ENCODE results near the gene TLCD2. TPM values are rescaled to one million over a fixed set of nuclear protein-coding genes. Genes with fewer than 3 reads are reported as not detected.
"Not testable (repeated sequence)": the region's sequence is repeated elsewhere in the genome, so short reads cannot be mapped to it uniquely, and the experiment has no call there.

Gene TLCD2
- total RNA-seq, 3 donors from 2014 or later = 3.7 to 10.9 (median 6.9) TPM

DNA sequence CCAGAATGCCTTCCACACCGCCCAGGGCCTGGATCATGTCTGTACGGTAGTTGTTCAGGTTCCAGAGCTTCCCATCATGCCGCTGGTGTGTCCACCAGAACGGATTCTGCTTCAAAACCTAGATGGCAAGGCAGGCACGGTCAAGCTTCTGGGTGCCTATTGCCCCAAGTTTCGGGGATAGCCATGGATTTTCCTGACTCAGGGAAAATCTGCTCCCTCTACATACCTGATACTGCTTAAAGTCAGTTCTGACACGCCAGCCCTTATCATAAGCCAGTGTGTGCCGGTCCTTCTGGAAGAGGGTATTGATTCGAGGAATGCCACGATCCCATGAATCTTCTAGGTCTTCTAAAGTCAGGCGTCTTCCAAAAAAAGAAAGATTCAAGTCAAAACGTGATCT lies 49.1 kb downstream of the TLCD2 start:
- DNase-seq (ENCODE audit: low spot score in 2 of 2) = no peak
- intact Hi-C loops (cut with DNase I; ENCODE audit: low total_unique reads) = no loop called here
- Histone ChIP-seq H3K4me3 (no peak overlapping the region), H3K9me3 (no peaks in the 10 kb centered on the region), H3K36me3 (peaks cover 28% of the 10 kb centered on the region), H3K27me3 (no peaks in the 10 kb centered on the region), H3K4me1 (no peaks in the 10 kb centered on the region), H3K27ac (no peak overlapping the region)
- TF ChIP-seq POLR2AphosphoS5 (IDR thresholded peaks at IDR 0.05) = no peak
- TF ChIP-seq, protein P1, sequence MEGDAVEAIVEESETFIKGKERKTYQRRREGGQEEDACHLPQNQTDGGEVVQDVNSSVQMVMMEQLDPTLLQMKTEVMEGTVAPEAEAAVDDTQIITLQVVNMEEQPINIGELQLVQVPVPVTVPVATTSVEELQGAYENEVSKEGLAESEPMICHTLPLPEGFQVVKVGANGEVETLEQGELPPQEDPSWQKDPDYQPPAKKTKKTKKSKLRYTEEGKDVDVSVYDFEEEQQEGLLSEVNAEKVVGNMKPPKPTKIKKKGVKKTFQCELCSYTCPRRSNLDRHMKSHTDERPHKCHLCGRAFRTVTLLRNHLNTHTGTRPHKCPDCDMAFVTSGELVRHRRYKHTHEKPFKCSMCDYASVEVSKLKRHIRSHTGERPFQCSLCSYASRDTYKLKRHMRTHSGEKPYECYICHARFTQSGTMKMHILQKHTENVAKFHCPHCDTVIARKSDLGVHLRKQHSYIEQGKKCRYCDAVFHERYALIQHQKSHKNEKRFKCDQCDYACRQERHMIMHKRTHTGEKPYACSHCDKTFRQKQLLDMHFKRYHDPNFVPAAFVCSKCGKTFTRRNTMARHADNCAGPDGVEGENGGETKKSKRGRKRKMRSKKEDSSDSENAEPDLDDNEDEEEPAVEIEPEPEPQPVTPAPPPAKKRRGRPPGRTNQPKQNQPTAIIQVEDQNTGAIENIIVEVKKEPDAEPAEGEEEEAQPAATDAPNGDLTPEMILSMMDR (IDR thresholded peaks at IDR 0.05) = no peak
- TF ChIP-seq POLR2A (IDR thresholded peaks at IDR 0.05) = no peak

DNA sequence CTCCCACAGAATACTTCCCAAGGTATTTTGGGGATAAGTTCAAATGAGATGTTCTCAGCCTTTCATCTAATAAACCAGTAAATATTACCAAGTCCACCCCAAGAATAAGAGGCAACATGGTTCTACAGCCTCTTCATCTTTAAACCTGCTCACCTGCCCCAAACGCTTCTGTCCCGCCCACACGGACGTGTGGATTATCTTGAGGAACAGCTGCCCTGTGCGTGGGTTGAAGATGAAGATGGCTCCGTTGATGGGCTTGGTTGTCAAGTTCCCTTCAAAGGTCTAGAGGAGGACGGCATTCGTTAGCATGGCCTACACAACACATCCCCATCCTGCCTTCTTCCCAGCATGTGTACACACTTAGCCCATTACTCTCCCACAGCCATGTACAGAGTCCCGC lies 52.1 kb downstream of the TLCD2 start:
- no peak for DNase-seq (ENCODE audit: low spot score in 2 of 2)
- intact Hi-C loops (cut with DNase I; ENCODE audit: low total_unique reads) = no loop called here
- Histone ChIP-seq H3K36me3 (peaks cover 39% of the 10 kb centered on the region), H3K4me3 (no peak overlapping the region), H3K27ac (no peak overlapping the region), H3K9me3 (no peaks in the 10 kb centered on the region), H3K4me1 (no peaks in the 10 kb centered on the region), H3K27me3 (no peaks in the 10 kb centered on the region)
- TF ChIP-seq POLR2AphosphoS5 (IDR thresholded peaks at IDR 0.05) (no peak), POLR2A (IDR thresholded peaks at IDR 0.05) (no peak)
- TF ChIP-seq, protein P1 (IDR thresholded peaks at IDR 0.05) = no peak

DNA sequence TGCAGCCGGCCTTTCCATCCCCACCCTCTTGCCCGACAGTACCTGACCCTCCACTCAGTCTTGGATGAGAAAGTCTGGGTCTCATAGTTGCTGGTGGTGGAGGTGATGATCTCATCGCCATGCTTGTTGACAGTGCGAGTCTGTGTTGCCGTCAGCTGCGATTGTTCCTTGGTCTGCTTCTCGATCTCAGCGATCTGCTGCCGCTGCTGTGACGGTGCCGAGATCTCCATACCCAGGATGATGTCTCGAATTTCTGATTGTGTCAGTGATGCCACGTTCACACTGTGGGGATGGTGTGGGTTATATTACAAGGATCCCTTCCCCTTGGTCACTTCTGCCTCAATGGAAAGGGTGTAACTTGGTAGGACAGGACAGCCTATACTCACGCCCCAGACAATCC lies 56.4 kb downstream of the TLCD2 start:
- no peak overlapping the region for H3K27ac ChIP-seq
- H3K4me3 ChIP-seq = no peak overlapping the region
- peaks cover 0 to 6% of the 10 kb centered on the region in 2 donors for H3K4me1 ChIP-seq
- DNase-seq (ENCODE audit: low spot score in 2 of 2) = no peak
- TF ChIP-seq POLR2A (IDR thresholded peaks at IDR 0.05) = no peak
- TF ChIP-seq, protein P1 (IDR thresholded peaks at IDR 0.05) = no peak
- no peak for TF ChIP-seq POLR2AphosphoS5 (IDR thresholded peaks at IDR 0.05)
- peaks cover 13% of the 10 kb centered on the region for H3K36me3 ChIP-seq
- no peaks in the 10 kb centered on the region for H3K9me3 ChIP-seq
- no peaks in the 10 kb centered on the region for H3K27me3 ChIP-seq
- intact Hi-C loops (cut with DNase I; ENCODE audit: low total_unique reads) = no loop called here

DNA sequence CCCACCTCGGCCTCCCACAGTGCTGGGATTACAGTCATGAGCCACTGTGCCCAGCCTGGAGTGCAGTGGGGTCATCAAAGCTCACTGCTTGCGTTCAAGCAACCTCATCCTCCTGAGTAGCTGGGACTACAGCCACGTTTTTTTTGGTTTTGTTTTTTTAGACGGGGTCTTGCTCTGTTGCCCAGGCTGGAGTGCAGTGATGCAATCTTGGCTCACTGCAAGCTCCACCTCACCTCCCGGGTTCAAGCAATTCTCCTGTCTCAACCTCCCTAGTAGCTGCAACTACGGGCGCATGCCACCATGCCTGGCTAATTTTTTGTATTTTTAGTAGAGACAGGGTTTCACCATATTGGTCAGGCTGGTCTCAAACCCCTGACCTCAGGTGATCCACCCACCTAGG lies 57.4 kb downstream of the TLCD2 start:
- intact Hi-C loops (cut with DNase I; ENCODE audit: low total_unique reads); H3K4me3 ChIP-seq: not testable (repeated sequence)

More for the DNA sequence above, 57.4 kb downstream of the TLCD2 start:
- not testable (repeated sequence) for H3K4me1 ChIP-seq; H3K9me3 ChIP-seq; DNase-seq (ENCODE audit: low spot score in 2 of 2); H3K27ac ChIP-seq; H3K27me3 ChIP-seq
- H3K36me3 ChIP-seq = peaks cover 13% of the 10 kb centered on the region

Other genes starting within 250 kb of the TLCD2 start
- gene MYO1C, start 217.7 kb downstream of the TLCD2 start, total RNA-seq = 100 to 1,000 TPM in 2 of 3 donors, 10 to 100 TPM in 1; 99.5 to 235 (median 137) TPM
- 100 to 1,000 TPM in 1 of 3 donors, 10 to 100 TPM in 2; 75.2 to 177 (median 88.8) TPM for gene INPP5K, start 193.8 kb downstream of the TLCD2 start, total RNA-seq
- gene PITPNA, start 147.6 kb downstream of the TLCD2 start, total RNA-seq = 10 to 100 TPM; 24.6 to 37.7 (median 28.8) TPM
- gene SLC43A2, start 81.5 kb downstream of the TLCD2 start, total RNA-seq = 10 to 100 TPM; 13.8 to 18.9 (median 14.9) TPM
- 10 to 100 TPM in 1 of 3 donors, 1 to 10 TPM in 2; 4.2 to 11.5 (median 6.6) TPM for gene SCARF1, start 64.6 kb downstream of the TLCD2 start, total RNA-seq
- 10 to 100 TPM; 15.4 to 42.7 (median 31.1) TPM for gene RILP, start 60.5 kb downstream of the TLCD2 start, total RNA-seq
- 100 to 1,000 TPM; 173 to 183 (median 176) TPM for gene PRPF8, start 25.5 kb downstream of the TLCD2 start, total RNA-seq
- gene WDR81, start 14.3 kb upstream of the TLCD2 start, total RNA-seq = 10 to 100 TPM; 36.6 to 52.6 (median 41.6) TPM
- 10 to 100 TPM; 18.4 to 30.1 (median 21.3) TPM for gene SERPINF2, start 32.5 kb upstream of the TLCD2 start, total RNA-seq
- gene SERPINF1, start 51.7 kb upstream of the TLCD2 start, total RNA-seq = 1,000 to 10,000 TPM in 1 of 3 donors, 100 to 1,000 TPM in 2; 427 to 3,050 (median 615) TPM
- 10 to 100 TPM; 16.0 to 20.3 (median 18.7) TPM for gene SMYD4, start 119.5 kb upstream of the TLCD2 start, total RNA-seq
- gene RPA1, start 119.6 kb upstream of the TLCD2 start, total RNA-seq = 10 to 100 TPM; 34.7 to 40.6 (median 34.7) TPM

All from breast epithelium (tissue), 4 donors.